Activated effector memory CD4-positive, alpha-beta T cell treated with anti-CD3 and anti-CD28 coated beads, Interleukin-2, amount 50 U/mL, for 16 hours (primary cell): ENCODE results near the gene SPAG16.
"Not testable (repeated sequence)": the region's sequence is repeated elsewhere in the genome, so short reads cannot be mapped to it uniquely, and the experiment has no call there.

Experiments used
- DNase-seq: peaks from one replicate; pipeline ENCODE4 v3.0.0-alpha.2; 2020

Gene SPAG16

GRCh38 chr2:213718411-213718810 is 434.1 kb downstream of the SPAG16 start:
- not testable (repeated sequence) for DNase-seq

- DNase-seq: no peak
These were observed 438.3 kb downstream of the SPAG16 start for GRCh38 chr2:213722565-213722964.

- no peak for DNase-seq
These were observed 438.8 kb downstream of the SPAG16 start for GRCh38 chr2:213723041-213723560.

- no peak for DNase-seq
These were observed 439.4 kb downstream of the SPAG16 start for GRCh38 chr2:213723707-213724106.

- DNase-seq: no peak
These were observed 441.8 kb downstream of the SPAG16 start for GRCh38 chr2:213726101-213726500.

GRCh38 chr2:213733893-213734292 is 449.6 kb downstream of the SPAG16 start:
- DNase-seq: no peak

GRCh38 chr2:213740453-213740852 is 456.2 kb downstream of the SPAG16 start:
- no peak for DNase-seq

GRCh38 chr2:213751446-213751845 is 467.2 kb downstream of the SPAG16 start:
- no peak for DNase-seq

- DNase-seq: no peak
These were observed 468.3 kb downstream of the SPAG16 start for GRCh38 chr2:213752575-213752974.

GRCh38 chr2:213757525-213757924 is 473.3 kb downstream of the SPAG16 start:
- DNase-seq: no peak

GRCh38 chr2:213763354-213763753 is 479.1 kb downstream of the SPAG16 start:
- DNase-seq: no peak

GRCh38 chr2:213763963-213764362 is 479.7 kb downstream of the SPAG16 start:
- DNase-seq: no peak

- no peak for DNase-seq
These were observed 480.6 kb downstream of the SPAG16 start for GRCh38 chr2:213764849-213765248.

GRCh38 chr2:213766062-213766461 is 481.8 kb downstream of the SPAG16 start:
- DNase-seq: no peak

GRCh38 chr2:213766465-213766901 is 482.2 kb downstream of the SPAG16 start:
- no peak for DNase-seq

GRCh38 chr2:213787869-213788268 is 503.6 kb downstream of the SPAG16 start:
- no peak for DNase-seq

GRCh38 chr2:213789940-213790339 is 505.7 kb downstream of the SPAG16 start:
- no peak for DNase-seq

GRCh38 chr2:213792045-213792444 is 507.8 kb downstream of the SPAG16 start:
- DNase-seq: no peak

- no peak for DNase-seq
These were observed 522.0 kb downstream of the SPAG16 start for GRCh38 chr2:213806125-213806726.

- DNase-seq: no peak
These were observed 532.3 kb downstream of the SPAG16 start for GRCh38 chr2:213816583-213816982.

- no peak for DNase-seq
These were observed 534.2 kb downstream of the SPAG16 start for GRCh38 chr2:213818436-213818835.

GRCh38 chr2:213834331-213834730 is 550.1 kb downstream of the SPAG16 start:
- no peak for DNase-seq

GRCh38 chr2:213834746-213835145 is 550.5 kb downstream of the SPAG16 start:
- DNase-seq: no peak

- no peak for DNase-seq
These were observed 562.6 kb downstream of the SPAG16 start for GRCh38 chr2:213846856-213847255.

- no peak for DNase-seq
These were observed 563.1 kb downstream of the SPAG16 start for GRCh38 chr2:213847316-213847715.
